HEK293 (cell line): ENCODE results near the gene UNK.

Experiments used
- KLF16 ChIP-seq: fragments of 450-650 bp; formaldehyde crosslinking; IDR thresholded peaks from 2 replicates; pipeline ENCODE4 v1.5.1; 2017; ENCODE audit warnings: missing biosample characterization, missing genetic modification characterization
- MZF1 ChIP-seq: fragments of 450-650 bp; formaldehyde crosslinking; IDR thresholded peaks from 2 replicates; pipeline ENCODE4 v1.5.1; 2017; ENCODE audit warnings: missing biosample characterization, missing genetic modification characterization, borderline replicate concordance
- ZNF140 ChIP-seq: fragments of 450-650 bp; formaldehyde crosslinking; IDR thresholded peaks from 2 replicates; pipeline ENCODE4 v1.5.1; 2016; ENCODE audit warnings: missing biosample characterization, missing genetic modification characterization
- ZNF2 ChIP-seq: fragments of 450-650 bp; formaldehyde crosslinking; IDR thresholded peaks from 2 replicates; pipeline ENCODE4 v1.5.1; 2016; ENCODE audit warnings: missing biosample characterization, missing genetic modification characterization
- ZNF521 ChIP-seq: fragments of 450-650 bp; formaldehyde crosslinking; IDR thresholded peaks from 2 replicates; pipeline ENCODE4 v1.5.1; 2017; ENCODE audit warnings: missing biosample characterization, mild to moderate bottlenecking, missing genetic modification characterization
- TF ChIP-seq, protein P1 (sequence below): fragments of 450-650 bp; formaldehyde crosslinking; IDR thresholded peaks from 2 replicates; pipeline ENCODE4 v1.5.1; 2016; ENCODE audit warnings: missing biosample characterization, missing genetic modification characterization
- TF ChIP-seq, protein P2 (sequence below): fragments of 450-650 bp; formaldehyde crosslinking; IDR thresholded peaks from 2 replicates; pipeline ENCODE4; 2016; ENCODE audit warnings: missing biosample characterization, missing genetic modification characterization
- TF ChIP-seq, protein P3 (sequence below): fragments of 450-650 bp; formaldehyde crosslinking; IDR thresholded peaks from 2 replicates; pipeline ENCODE4 v1.5.1; 2017; ENCODE audit warnings: missing biosample characterization, missing genetic modification characterization
- TF ChIP-seq, protein P4 (sequence below): fragments of 450-650 bp; formaldehyde crosslinking; IDR thresholded peaks from 2 replicates; pipeline ENCODE4 v1.5.1; 2016; ENCODE audit warnings: missing biosample characterization, missing genetic modification characterization
- TF ChIP-seq, protein P5 (sequence below): fragments of 450-650 bp; formaldehyde crosslinking; IDR thresholded peaks from 2 replicates; pipeline ENCODE4 v1.5.1; 2016; ENCODE audit warnings: missing biosample characterization, missing genetic modification characterization

DNA sequence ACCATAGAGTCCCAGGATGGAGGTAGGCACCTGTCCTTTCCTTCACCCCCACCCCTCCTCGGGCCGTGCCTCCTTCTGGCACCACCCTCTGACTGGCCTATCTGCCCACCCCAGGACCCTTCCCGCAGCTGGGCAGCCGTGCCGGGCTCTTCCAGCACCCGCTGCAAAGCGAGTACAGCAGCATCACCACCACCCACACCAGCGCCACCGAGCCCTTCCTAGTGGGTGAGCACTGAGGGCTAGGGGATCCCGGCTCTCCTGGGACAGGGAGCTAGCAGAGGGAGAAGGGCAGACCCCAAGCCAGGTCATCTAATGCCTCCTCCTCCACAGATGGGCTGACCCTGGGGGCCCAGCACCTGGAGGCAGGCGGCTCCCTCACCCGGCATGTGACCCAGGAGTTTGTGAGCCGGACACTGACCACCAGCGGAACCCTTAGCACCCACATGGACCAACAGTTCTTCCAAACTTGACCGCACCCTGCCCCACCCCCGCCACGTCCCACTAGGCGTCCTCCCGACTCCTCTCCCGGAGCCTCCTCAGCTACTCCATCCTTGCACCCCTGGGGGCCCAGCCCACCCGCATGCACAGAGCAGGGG lies 27.4 kb upstream of the UNK start:
- TF ChIP-seq, protein P1, sequence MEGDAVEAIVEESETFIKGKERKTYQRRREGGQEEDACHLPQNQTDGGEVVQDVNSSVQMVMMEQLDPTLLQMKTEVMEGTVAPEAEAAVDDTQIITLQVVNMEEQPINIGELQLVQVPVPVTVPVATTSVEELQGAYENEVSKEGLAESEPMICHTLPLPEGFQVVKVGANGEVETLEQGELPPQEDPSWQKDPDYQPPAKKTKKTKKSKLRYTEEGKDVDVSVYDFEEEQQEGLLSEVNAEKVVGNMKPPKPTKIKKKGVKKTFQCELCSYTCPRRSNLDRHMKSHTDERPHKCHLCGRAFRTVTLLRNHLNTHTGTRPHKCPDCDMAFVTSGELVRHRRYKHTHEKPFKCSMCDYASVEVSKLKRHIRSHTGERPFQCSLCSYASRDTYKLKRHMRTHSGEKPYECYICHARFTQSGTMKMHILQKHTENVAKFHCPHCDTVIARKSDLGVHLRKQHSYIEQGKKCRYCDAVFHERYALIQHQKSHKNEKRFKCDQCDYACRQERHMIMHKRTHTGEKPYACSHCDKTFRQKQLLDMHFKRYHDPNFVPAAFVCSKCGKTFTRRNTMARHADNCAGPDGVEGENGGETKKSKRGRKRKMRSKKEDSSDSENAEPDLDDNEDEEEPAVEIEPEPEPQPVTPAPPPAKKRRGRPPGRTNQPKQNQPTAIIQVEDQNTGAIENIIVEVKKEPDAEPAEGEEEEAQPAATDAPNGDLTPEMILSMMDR (tag by site-specific recombination) = no peak
- TF ChIP-seq MZF1 (tag by site-specific recombination) (no peak), KLF16 (tag by site-specific recombination) (no peak), ZNF521 (tag by site-specific recombination) (no peak), ZNF2 (tag by site-specific recombination) (no peak), ZNF140 (tag by site-specific recombination) (no peak)
- TF ChIP-seq, protein P2, sequence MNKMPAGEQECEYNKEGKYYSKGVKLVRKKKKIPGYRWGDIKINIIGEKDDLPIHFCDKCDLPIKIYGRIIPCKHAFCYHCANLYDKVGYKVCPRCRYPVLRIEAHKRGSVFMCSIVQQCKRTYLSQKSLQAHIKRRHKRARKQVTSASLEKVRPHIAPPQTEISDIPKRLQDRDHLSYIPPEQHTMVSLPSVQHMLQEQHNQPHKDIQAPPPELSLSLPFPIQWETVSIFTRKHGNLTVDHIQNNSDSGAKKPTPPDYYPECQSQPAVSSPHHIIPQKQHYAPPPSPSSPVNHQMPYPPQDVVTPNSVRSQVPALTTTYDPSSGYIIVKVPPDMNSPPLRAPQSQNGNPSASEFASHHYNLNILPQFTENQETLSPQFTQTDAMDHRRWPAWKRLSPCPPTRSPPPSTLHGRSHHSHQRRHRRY (tag by site-specific recombination) = no peak
- TF ChIP-seq, protein P3, sequence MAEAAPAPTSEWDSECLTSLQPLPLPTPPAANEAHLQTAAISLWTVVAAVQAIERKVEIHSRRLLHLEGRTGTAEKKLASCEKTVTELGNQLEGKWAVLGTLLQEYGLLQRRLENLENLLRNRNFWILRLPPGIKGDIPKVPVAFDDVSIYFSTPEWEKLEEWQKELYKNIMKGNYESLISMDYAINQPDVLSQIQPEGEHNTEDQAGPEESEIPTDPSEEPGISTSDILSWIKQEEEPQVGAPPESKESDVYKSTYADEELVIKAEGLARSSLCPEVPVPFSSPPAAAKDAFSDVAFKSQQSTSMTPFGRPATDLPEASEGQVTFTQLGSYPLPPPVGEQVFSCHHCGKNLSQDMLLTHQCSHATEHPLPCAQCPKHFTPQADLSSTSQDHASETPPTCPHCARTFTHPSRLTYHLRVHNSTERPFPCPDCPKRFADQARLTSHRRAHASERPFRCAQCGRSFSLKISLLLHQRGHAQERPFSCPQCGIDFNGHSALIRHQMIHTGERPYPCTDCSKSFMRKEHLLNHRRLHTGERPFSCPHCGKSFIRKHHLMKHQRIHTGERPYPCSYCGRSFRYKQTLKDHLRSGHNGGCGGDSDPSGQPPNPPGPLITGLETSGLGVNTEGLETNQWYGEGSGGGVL (tag by site-specific recombination) = no peak
- TF ChIP-seq, protein P4, sequence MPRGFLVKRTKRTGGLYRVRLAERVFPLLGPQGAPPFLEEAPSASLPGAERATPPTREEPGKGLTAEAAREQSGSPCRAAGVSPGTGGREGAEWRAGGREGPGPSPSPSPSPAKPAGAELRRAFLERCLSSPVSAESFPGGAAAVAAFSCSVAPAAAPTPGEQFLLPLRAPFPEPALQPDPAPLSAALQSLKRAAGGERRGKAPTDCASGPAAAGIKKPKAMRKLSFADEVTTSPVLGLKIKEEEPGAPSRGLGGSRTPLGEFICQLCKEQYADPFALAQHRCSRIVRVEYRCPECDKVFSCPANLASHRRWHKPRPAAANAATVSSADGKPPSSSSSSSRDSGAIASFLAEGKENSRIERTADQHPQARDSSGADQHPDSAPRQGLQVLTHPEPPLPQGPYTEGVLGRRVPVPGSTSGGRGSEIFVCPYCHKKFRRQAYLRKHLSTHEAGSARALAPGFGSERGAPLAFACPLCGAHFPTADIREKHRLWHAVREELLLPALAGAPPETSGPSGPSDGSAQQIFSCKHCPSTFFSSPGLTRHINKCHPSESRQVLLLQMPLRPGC (tag by site-specific recombination) = no peak
- TF ChIP-seq, protein P5, sequence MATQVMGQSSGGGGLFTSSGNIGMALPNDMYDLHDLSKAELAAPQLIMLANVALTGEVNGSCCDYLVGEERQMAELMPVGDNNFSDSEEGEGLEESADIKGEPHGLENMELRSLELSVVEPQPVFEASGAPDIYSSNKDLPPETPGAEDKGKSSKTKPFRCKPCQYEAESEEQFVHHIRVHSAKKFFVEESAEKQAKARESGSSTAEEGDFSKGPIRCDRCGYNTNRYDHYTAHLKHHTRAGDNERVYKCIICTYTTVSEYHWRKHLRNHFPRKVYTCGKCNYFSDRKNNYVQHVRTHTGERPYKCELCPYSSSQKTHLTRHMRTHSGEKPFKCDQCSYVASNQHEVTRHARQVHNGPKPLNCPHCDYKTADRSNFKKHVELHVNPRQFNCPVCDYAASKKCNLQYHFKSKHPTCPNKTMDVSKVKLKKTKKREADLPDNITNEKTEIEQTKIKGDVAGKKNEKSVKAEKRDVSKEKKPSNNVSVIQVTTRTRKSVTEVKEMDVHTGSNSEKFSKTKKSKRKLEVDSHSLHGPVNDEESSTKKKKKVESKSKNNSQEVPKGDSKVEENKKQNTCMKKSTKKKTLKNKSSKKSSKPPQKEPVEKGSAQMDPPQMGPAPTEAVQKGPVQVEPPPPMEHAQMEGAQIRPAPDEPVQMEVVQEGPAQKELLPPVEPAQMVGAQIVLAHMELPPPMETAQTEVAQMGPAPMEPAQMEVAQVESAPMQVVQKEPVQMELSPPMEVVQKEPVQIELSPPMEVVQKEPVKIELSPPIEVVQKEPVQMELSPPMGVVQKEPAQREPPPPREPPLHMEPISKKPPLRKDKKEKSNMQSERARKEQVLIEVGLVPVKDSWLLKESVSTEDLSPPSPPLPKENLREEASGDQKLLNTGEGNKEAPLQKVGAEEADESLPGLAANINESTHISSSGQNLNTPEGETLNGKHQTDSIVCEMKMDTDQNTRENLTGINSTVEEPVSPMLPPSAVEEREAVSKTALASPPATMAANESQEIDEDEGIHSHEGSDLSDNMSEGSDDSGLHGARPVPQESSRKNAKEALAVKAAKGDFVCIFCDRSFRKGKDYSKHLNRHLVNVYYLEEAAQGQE (tag by site-specific recombination) = no peak
